NCI-H226 (cell line): ENCODE data around the gene IRAK2.
"Not testable (repeated sequence)": the region's sequence is repeated elsewhere in the genome, so short reads cannot be mapped to it uniquely, and the experiment has no call there.

Experiments
- DNase-seq: peaks from one replicate; pipeline ENCODE4 v3.0.0-alpha.2; 2015

IRAK2 gene

DNA sequence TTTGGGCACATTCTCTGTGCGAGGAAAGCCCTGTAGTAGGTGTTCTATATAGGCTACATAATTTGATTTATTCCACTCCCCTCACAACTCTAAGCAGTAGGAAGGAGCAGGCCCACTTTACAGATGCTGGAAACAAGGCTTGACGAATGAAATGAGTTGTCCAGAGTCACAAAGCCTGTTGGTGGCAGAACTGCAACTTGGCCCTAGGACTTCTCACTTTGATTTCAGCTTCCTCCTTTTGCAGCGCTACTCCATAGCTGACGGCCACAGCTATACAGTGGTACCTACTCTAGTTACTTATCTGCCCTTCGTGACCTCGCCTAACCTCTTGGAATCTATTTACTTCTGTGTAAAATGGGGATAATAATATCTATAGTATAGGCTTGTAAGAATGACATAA, 2.5 kb upstream of the IRAK2 start:
- DNase-seq = no peak

GRCh38 chr3:10164201-10164545, 546 bp upstream of the IRAK2 start:
- not testable (repeated sequence) for DNase-seq

- DNase-seq = no peak
Measured at GRCh38 chr3:10166213-10166604, 1.5 kb downstream of the IRAK2 start.

DNA sequence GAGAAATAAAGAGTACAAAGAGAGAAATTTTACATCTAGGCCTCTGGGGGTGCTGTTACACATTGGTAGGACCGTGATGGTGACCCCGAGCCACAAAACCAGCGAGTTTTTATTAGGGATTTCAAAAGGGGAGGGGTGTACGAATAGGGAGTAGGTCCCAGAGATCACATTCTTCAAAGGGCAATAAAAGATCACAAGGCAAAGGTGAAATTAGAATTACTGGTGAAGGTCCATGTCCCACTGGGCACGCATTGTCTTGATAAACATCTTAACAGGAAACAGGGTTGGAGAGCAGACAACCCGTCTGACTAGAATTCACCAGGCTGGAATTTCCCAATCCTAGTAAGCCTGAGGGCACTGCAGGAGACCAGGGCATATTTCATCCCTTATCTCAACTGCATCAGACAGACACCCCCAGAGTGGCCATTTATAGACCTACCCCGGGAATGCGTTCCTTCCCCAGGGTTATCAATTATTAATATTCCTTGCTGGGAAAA, 4.3 kb downstream of the IRAK2 start:
- DNase-seq = no peak

DNA sequence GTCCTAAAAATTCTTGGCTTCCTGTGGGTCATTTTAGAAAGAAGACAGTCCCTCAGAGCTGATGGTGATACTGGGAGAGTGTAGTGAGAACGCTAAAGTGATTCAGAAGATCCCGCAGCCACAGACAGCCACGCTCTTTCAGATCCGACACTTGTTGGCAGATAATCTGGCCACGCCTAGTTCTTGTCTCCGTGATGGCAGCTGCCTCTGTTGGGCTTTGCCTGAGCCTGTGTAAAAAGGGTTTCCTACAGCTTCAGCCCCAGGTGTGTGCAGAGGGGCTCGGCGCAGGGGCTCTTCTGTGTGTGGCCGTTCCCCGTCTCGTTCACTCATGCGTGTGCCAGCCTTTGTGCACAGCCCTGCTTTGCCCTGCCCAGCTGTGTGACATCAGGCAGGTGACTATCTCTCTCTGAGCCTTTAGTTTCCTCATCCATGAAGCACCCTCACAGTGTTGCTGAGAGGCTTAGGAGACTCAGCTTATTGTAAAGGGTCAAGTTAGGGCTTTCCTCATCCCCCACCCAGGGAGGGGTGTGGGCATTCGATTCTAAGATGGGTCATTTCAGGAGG, 6.3 kb downstream of the IRAK2 start:
- DNase-seq = no peak

- DNase-seq = no peak
Measured at GRCh38 chr3:10173095-10173925, 8.6 kb downstream of the IRAK2 start.

- DNase-seq = peak; percentile 97
Measured at GRCh38 chr3:10173926-10174435, 9.3 kb downstream of the IRAK2 start.

DNA sequence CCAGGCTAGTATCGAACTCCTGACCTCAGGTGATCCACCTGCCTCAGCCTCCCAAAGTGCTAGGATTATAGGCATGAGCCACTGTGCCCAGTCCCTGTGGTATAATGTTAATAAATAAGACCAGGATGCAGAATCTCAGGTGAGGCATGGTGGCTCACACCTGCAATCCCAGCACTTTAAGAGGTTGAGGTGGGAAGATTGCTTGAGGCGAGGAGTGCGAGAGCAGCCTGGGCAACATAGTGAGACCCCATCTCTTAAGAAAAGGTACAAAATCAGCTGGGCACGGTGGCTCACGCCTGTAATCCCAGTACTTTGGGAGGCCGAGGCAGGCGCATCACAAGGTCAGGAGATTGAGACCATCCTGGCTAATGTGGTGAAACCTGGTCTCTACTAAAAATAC, 10.6 kb downstream of the IRAK2 start:
- not testable (repeated sequence) for DNase-seq

DNA sequence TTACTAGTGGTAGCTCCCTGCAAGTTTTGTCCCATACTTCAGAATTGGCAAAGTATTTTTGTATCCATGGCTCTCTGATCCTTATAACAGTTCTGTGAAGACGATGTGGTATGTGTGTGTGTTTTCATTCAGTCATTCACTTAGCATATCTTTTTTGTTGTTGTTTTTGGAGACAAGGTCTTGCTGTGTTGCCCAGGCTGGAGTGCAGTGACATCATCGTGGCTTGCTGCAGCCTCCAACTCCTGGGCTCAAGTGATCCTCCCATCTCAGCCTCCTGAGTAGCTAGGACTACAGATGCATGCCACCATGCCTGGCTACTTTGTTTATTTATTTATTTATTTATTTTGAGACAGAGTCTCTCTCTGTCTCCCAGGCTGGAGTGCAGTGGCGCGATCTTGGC, 11.4 kb downstream of the IRAK2 start:
- DNase-seq = not testable (repeated sequence)

DNA sequence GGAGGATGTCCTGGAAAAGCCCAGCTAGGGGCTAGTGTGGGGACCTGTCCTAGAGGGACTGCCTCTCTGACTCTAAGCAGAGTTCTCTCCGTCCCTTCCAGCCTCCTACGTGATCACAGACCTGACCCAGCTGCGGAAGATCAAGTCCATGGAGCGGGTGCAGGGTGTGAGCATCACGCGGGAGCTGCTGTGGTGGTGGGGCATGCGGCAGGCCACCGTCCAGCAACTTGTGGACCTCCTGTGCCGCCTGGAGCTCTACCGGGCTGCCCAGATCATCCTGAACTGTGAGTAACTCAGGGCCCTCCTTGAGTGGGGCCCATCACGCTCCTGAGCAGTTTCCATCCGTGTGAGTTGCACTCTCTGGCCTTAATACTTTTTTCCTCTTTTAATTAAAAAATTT, 13.0 kb downstream of the IRAK2 start:
- no peak for DNase-seq

- DNase-seq = no peak
Measured at GRCh38 chr3:10178892-10179291, 14.2 kb downstream of the IRAK2 start.

- DNase-seq = no peak
Measured at GRCh38 chr3:10180289-10180688, 15.6 kb downstream of the IRAK2 start.

DNA sequence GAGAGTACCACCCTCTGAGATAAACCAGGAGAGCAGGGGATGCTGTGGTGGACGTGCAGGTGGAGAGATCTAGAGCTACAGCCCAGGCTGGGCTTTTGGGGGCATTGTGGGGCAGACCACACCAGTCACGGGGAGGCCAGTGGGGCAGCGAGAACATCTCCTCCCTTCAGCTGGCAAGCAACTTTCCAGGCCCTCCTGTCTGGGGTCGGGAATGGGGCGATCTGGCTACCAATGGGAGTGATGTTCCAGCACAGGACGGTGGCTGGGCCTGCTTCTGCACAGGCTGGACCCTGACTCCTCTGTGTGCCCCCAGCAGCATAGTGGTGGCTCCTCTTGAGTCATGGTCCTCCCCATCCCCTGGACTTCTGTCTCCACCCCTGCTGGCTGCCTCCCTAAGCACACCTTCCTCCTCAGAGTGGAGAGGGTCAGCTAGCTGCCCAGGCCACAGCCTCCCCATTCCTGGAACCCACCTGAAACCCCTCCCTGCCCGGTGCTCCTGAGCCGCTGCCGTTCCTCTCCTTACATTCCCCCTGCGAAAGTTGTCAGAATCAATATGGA, 16.1 kb downstream of the IRAK2 start:
- no peak for DNase-seq

GRCh38 chr3:10182950-10183349, 18.2 kb downstream of the IRAK2 start:
- DNase-seq = no peak

- no peak for DNase-seq
Measured at GRCh38 chr3:10184250-10184649, 19.5 kb downstream of the IRAK2 start.

DNA sequence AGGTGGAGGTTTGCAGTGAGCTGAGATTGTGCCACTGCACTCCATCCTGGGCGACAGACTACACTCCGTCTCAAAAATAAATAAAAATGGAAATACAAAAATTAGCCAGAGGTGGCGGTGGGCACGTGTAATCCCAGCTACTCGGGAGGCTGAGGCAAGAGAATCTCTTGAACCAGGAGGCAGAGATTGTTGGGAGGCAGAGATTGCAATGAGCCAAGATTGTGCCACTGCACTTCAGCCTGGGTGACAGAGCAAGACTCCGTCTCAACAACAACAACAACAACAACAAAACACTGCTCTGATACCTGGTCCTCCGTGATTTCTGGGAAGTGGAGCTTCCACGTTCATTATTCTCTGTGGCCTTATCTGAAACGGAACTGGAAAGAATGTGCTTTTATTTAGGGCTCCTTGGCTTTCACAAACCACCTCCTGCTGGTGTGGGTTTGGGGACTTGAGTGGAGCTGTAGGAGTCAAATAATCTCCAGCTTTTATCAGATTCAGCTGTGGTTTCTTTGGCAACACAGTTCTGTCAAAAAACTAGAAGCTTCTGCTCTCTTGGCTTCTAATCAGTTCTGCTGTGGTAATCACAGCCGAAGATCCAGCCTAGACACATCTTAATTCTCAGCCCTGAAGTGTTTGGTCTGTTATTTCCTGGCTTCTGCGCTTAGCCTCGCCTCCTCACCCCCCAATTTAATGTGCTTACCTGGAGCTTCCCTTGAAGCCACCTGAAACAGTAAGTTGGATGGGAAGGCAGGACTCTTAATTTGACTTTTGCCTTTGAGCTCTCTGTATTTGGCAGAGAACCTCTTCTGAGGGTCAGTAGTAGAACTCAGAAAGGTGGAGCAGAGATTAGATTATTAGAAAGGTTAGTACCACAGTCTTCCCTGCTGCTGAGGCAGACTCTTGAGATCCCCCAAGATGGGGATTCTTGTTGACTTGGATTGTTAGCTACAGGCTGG, 21.4 kb downstream of the IRAK2 start:
- no peak for DNase-seq

DNA sequence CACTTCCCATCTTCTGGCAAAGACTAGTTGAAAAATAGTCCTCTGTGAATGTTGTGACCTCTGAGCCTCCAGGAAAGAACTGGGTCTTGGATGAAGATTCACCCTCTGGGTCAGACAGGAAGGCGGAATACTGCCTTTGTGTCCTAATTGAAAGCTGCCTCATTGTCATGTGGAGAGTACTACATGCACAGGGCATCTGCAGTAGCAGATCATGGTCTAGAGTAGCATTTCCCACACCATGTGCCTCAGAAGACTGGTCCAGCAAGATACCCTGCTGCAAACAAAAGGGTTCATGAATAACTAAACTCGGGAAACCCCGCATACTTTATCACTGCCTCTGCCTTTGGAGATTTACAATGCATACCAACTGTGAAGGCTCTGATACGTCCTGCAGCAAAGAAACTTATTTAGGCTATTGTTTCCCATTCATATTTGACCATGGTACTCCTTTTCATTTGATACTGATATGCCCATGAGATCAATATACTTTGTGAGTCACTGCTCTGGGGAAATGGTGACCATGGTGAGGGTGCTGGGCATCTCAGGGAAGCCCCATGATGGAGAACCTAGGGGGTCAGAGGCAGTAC, 22.7 kb downstream of the IRAK2 start:
- no peak for DNase-seq

GRCh38 chr3:10187944-10188343, 23.2 kb downstream of the IRAK2 start:
- no peak for DNase-seq

- DNase-seq = no peak
Measured at GRCh38 chr3:10188804-10189556, 24.3 kb downstream of the IRAK2 start.

GRCh38 chr3:10189557-10190354, 25.0 kb downstream of the IRAK2 start:
- peak; percentile 95 for DNase-seq
